ENCODE data around the gene KEL.
"Not testable (repeated sequence)": the region's sequence is repeated elsewhere in the genome, so short reads cannot be mapped to it uniquely, and the experiment has no call there.

KEL gene

GRCh38 chr7:142992427-142992826 is 30.3 kb upstream of the KEL start:
- in situ Hi-C loops (cut with HindIII; ENCODE audit: low pct_unique_long_range_greater_than_20kb, low sequenced_read_pairs), result no loop called here
- no peak for TF ChIP-seq JUND (IDR thresholded peaks at IDR 0.05; ENCODE audit: low read depth)
- no peak for DNase-seq (ENCODE audit: low read depth in 1 of 2, low spot score in 1 of 2)

GRCh38 chr7:142984297-142984696 is 22.1 kb upstream of the KEL start:
- no peak for TF ChIP-seq JUND (IDR thresholded peaks at IDR 0.05; ENCODE audit: low read depth)
- in situ Hi-C loops (cut with HindIII; ENCODE audit: low pct_unique_long_range_greater_than_20kb, low sequenced_read_pairs), result no loop called here
- DNase-seq (ENCODE audit: low read depth in 1 of 2, low spot score in 1 of 2), result no peak

GRCh38 chr7:142983825-142984224 is 21.7 kb upstream of the KEL start:
- in situ Hi-C loops (cut with HindIII; ENCODE audit: low pct_unique_long_range_greater_than_20kb, low sequenced_read_pairs), result no loop called here
- TF ChIP-seq JUND (IDR thresholded peaks at IDR 0.05; ENCODE audit: low read depth), result no peak
- DNase-seq (ENCODE audit: low read depth in 1 of 2, low spot score in 1 of 2), result no peak

- DNase-seq (ENCODE audit: low read depth in 1 of 2, low spot score in 1 of 2); in situ Hi-C loops (cut with HindIII; ENCODE audit: low pct_unique_long_range_greater_than_20kb, low sequenced_read_pairs): not testable (repeated sequence)
These were observed 16.2 kb upstream of the KEL start for GRCh38 chr7:142978402-142978801.

- in situ Hi-C loops (cut with HindIII; ENCODE audit: low pct_unique_long_range_greater_than_20kb, low sequenced_read_pairs), result no loop called here
- DNase-seq (ENCODE audit: low read depth in 1 of 2, low spot score in 1 of 2), result no peak
- no peak for TF ChIP-seq JUND (IDR thresholded peaks at IDR 0.05; ENCODE audit: low read depth)
These were observed 12.5 kb upstream of the KEL start for GRCh38 chr7:142974626-142975025.

- in situ Hi-C loops (cut with HindIII; ENCODE audit: low pct_unique_long_range_greater_than_20kb, low sequenced_read_pairs), result no loop called here
- TF ChIP-seq JUND (IDR thresholded peaks at IDR 0.05; ENCODE audit: low read depth), result no peak
- no peak for DNase-seq (ENCODE audit: low read depth in 1 of 2, low spot score in 1 of 2)
These were observed 7.0 kb upstream of the KEL start for GRCh38 chr7:142969183-142969582.

- in situ Hi-C loops (cut with HindIII; ENCODE audit: low pct_unique_long_range_greater_than_20kb, low sequenced_read_pairs), result no loop called here
- no peak for TF ChIP-seq JUND (IDR thresholded peaks at IDR 0.05; ENCODE audit: low read depth)
- DNase-seq (ENCODE audit: low read depth in 1 of 2, low spot score in 1 of 2), result no peak
These were observed 6.1 kb upstream of the KEL start for GRCh38 chr7:142968229-142968628.

- no peak for TF ChIP-seq JUND (IDR thresholded peaks at IDR 0.05; ENCODE audit: low read depth)
- in situ Hi-C loops (cut with HindIII; ENCODE audit: low pct_unique_long_range_greater_than_20kb, low sequenced_read_pairs), result no loop called here
- no peak for DNase-seq (ENCODE audit: low read depth in 1 of 2, low spot score in 1 of 2)
These were observed 2.5 kb upstream of the KEL start for GRCh38 chr7:142964502-142965246.

GRCh38 chr7:142963993-142964392 is 1.8 kb upstream of the KEL start:
- DNase-seq (ENCODE audit: low read depth in 1 of 2, low spot score in 1 of 2), result no peak
- no peak for TF ChIP-seq JUND (IDR thresholded peaks at IDR 0.05; ENCODE audit: low read depth)
- in situ Hi-C loops (cut with HindIII; ENCODE audit: low pct_unique_long_range_greater_than_20kb, low sequenced_read_pairs), result no loop called here

- no peak for TF ChIP-seq JUND (IDR thresholded peaks at IDR 0.05; ENCODE audit: low read depth)
- no peak for DNase-seq (ENCODE audit: low read depth in 1 of 2, low spot score in 1 of 2)
- in situ Hi-C loops (cut with HindIII; ENCODE audit: low pct_unique_long_range_greater_than_20kb, low sequenced_read_pairs), result no loop called here
These were observed 828 bp upstream of the KEL start for GRCh38 chr7:142962991-142963390.

GRCh38 chr7:142961595-142961972 is 579 bp downstream of the KEL start:
- DNase-seq (ENCODE audit: low read depth in 1 of 2, low spot score in 1 of 2), result no peak
- no peak for TF ChIP-seq JUND (IDR thresholded peaks at IDR 0.05; ENCODE audit: low read depth)
- in situ Hi-C loops (cut with HindIII; ENCODE audit: low pct_unique_long_range_greater_than_20kb, low sequenced_read_pairs), result no loop called here

- DNase-seq (ENCODE audit: low read depth in 1 of 2, low spot score in 1 of 2), result peak; percentile 7 to 60
- no peak for TF ChIP-seq JUND (IDR thresholded peaks at IDR 0.05; ENCODE audit: low read depth)
- in situ Hi-C loops (cut with HindIII; ENCODE audit: low pct_unique_long_range_greater_than_20kb, low sequenced_read_pairs), result no loop called here
These were observed 1.1 kb downstream of the KEL start for GRCh38 chr7:142960955-142961512.

GRCh38 chr7:142959202-142959601 is 3.0 kb downstream of the KEL start:
- TF ChIP-seq JUND (IDR thresholded peaks at IDR 0.05; ENCODE audit: low read depth), result no peak
- no peak for DNase-seq (ENCODE audit: low read depth in 1 of 2, low spot score in 1 of 2)
- in situ Hi-C loops (cut with HindIII; ENCODE audit: low pct_unique_long_range_greater_than_20kb, low sequenced_read_pairs), result no loop called here

GRCh38 chr7:142957723-142958122 is 4.4 kb downstream of the KEL start:
- in situ Hi-C loops (cut with HindIII; ENCODE audit: low pct_unique_long_range_greater_than_20kb, low sequenced_read_pairs), result no loop called here
- TF ChIP-seq JUND (IDR thresholded peaks at IDR 0.05; ENCODE audit: low read depth), result no peak
- DNase-seq (ENCODE audit: low read depth in 1 of 2, low spot score in 1 of 2), result no peak
